ENCODE measurements around the gene INPP5B. TPM values are rescaled to one million over a fixed set of nuclear protein-coding genes. Genes with fewer than 3 reads are reported as not detected.
"Not testable (repeated sequence)": the region's sequence is repeated elsewhere in the genome, so short reads cannot be mapped to it uniquely, and the experiment has no call there.

The INPP5B gene
- total RNA-seq, 5 donors from 2014 or later (not counting 1 experiment from before 2014, with no cell fraction given): 27.9 to 35.8 (median 30.9) TPM

DNA sequence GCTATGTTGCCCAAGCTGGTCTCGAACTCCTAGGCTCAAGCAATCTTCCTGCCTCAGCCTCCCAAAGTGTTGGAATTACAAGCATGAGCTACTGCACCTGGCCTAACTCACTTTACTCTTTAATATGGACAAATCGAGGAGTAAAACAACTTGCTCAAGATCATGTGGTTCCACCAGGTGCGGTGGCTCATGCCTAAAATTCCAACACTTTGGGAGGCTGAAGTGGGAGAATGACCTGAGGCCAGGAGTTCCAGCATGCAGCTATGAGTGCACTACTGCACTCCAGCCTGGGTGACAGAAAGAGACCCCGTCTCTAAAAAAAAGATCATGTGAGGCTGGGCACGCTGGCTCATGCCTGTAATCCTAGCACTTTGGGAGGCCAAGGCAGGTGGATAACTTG is 2.0 kb downstream of the INPP5B start:
- Mint-ChIP-seq H3K4me3 (no peak overlapping the region), H3K9me3 (no peaks in the 10 kb centered on the region), H3K27me3 (no peaks in the 10 kb centered on the region), H3K4me1 (peaks cover 13 to 15% (median 13%) of the 10 kb centered on the region in 3 donors), H3K36me3 (peaks cover 3% of the 10 kb centered on the region), H3K27ac (no peak overlapping the region)
- Histone ChIP-seq H3K4me3 (ENCODE audit: control insufficient read depth in 1 of 2, extremely low read depth in 1 of 2, low read length in 1 of 2) (no peak overlapping the region), H3K36me3 (ENCODE audit: control insufficient read depth in 2 of 2, extremely low read depth in 1 of 2, insufficient read depth in 1 of 2, low read length in 1 of 2) (no peaks in the 10 kb centered on the region), H3K4me1 (ENCODE audit: control insufficient read depth in 1 of 2, extremely low read depth in 1 of 2, insufficient read depth in 2 of 2, low read length in 2 of 2) (peaks cover 2 to 17% of the 10 kb centered on the region in 2 experiments), H3K27ac (ENCODE audit: low read length) (no peak overlapping the region), H3K9me3 (no peaks in the 10 kb centered on the region), H3K27me3 (replicated peaks in 1 of 2; ENCODE audit: control insufficient read depth in 2 of 2, extremely low read depth in 1 of 2, insufficient read depth in 2 of 2, low read length in 1 of 2) (no peaks in the 10 kb centered on the region)
- DNase-seq (no peak), ATAC-seq (replicated peaks in 1 of 4) (no peak)
- WGBS (ENCODE audit: insufficient coverage): 97% methylated on average over 4 of the region's 5 CpGs
- ChIA-PET POLR2A (no interaction called here), CTCF (no interaction called here)

DNA sequence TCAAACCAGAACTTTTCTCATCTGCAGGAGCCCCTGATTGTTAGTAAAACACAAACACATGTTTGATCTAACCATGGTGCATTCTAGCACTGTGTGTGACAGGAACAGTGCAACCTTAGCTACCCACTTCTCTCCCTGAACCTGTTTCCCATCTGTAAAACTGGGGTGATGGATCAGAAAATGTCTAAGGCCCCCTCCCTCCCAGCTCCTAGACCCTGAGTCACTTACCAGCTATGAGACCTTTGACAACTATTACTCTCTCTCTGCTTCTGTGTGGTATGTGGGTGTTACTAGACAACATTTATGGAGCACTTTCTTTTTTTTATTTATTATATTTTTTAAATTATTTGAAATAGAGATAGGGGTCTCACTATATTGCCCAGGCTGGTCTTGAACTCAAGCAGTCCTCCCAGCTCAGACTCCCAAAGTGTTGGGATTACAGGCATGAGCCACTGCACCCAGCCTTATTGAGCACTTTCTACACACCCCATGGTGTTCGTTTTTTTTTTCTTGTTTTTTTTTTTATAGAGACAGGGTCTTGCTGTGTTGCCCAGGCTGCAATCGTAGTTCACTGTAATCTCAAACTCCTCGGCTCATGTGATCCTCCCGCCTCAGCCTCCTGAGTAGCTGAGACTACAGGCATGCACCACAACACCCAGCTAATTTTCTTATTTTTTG is 2.6 kb downstream of the INPP5B start:
- Mint-ChIP-seq H3K36me3 (peaks cover 3% of the 10 kb centered on the region), H3K9me3 (no peaks in the 10 kb centered on the region), H3K4me3 (no peak overlapping the region), H3K4me1 (peaks cover 13 to 15% (median 13%) of the 10 kb centered on the region in 3 donors), H3K27ac (no peak overlapping the region), H3K27me3 (no peaks in the 10 kb centered on the region)
- no CpG with 5 or more reads among the region's 4 CpGs for WGBS (ENCODE audit: insufficient coverage)
- Histone ChIP-seq H3K27me3 (replicated peaks in 1 of 2; ENCODE audit: control insufficient read depth in 2 of 2, extremely low read depth in 1 of 2, insufficient read depth in 2 of 2, low read length in 1 of 2) (no peaks in the 10 kb centered on the region), H3K27ac (ENCODE audit: low read length) (no peak overlapping the region), H3K36me3 (ENCODE audit: control insufficient read depth in 2 of 2, extremely low read depth in 1 of 2, insufficient read depth in 1 of 2, low read length in 1 of 2) (no peaks in the 10 kb centered on the region), H3K4me3 (ENCODE audit: control insufficient read depth in 1 of 2, extremely low read depth in 1 of 2, low read length in 1 of 2) (no peak overlapping the region), H3K9me3 (no peaks in the 10 kb centered on the region), H3K4me1 (ENCODE audit: control insufficient read depth in 1 of 2, extremely low read depth in 1 of 2, insufficient read depth in 2 of 2, low read length in 2 of 2) (peaks cover 2 to 17% of the 10 kb centered on the region in 2 experiments)
- ATAC-seq (replicated peaks in 1 of 4): no peak
- CTCF ChIA-PET: no interaction called here
- POLR2A ChIA-PET: no interaction called here
- DNase-seq: no peak

DNA sequence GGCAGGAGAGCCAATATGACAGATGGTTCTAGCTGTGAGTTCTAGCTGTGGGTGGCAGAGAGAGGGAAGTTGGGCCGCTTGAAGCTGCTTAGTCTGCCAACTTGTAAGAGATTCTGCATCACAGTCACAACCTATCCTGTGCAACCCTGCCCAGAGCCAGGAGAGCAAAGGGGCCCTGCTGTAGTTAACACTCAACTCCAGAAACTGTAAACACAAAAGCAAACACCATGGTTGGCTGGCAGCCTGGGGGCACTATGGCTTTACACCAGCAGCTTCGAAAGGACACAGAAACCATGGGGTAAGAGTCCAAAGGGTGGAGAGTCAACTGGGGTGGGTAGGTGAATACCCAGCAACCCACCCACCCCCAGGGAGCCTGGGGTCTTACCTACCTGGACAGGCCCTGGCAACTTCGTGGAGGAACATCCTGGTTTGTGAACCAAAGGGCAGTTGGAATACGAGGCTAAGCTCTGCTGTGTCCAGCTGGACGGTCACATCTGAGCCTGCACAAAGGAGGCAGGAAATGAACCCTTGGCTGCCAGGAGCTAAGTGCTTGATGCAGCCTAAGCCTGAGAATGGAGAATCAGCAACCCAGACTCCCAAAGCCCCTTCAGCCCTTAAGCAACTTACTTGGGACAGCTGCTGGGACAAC is 6.4 kb downstream of the INPP5B start:
- ChIA-PET POLR2A (interaction anchor here in 1 of 2 donors (0.5 kb wide), 1 partner anchor 38 kb away, joined by 6 read pairs; no protein-coding TSS in a partner anchor), CTCF (interaction anchor here in 1 of 2 donors (0.6 kb wide), 1 partner anchor 28 kb away, joined by 3 read pairs; no protein-coding TSS in a partner anchor)
- ATAC-seq (replicated peaks in 1 of 4) (no peak), DNase-seq (no peak)
- no peaks in the 10 kb centered on the region for H3K36me3 ChIP-seq (ENCODE audit: control insufficient read depth in 2 of 2, extremely low read depth in 1 of 2, insufficient read depth in 1 of 2, low read length in 1 of 2)
- no peak overlapping the region for H3K4me3 ChIP-seq (ENCODE audit: control insufficient read depth in 1 of 2, extremely low read depth in 1 of 2, low read length in 1 of 2)
- H3K4me1 ChIP-seq (ENCODE audit: control insufficient read depth in 1 of 2, extremely low read depth in 1 of 2, insufficient read depth in 2 of 2, low read length in 2 of 2): no peaks in the 10 kb centered on the region
- WGBS (ENCODE audit: insufficient coverage): 87% methylated on average over 4 of the region's 5 CpGs
- no peaks in the 10 kb centered on the region for H3K27me3 ChIP-seq (replicated peaks in 1 of 2; ENCODE audit: control insufficient read depth in 2 of 2, extremely low read depth in 1 of 2, insufficient read depth in 2 of 2, low read length in 1 of 2)
- H3K27ac ChIP-seq (ENCODE audit: low read length): no peak overlapping the region
- Mint-ChIP-seq H3K4me1 (no peaks in the 10 kb centered on the region), H3K4me3 (no peak overlapping the region), H3K27ac (no peak overlapping the region), H3K9me3 (no peaks in the 10 kb centered on the region), H3K27me3 (no peaks in the 10 kb centered on the region), H3K36me3 (peaks cover 4% of the 10 kb centered on the region)
- no peaks in the 10 kb centered on the region for H3K9me3 ChIP-seq

DNA sequence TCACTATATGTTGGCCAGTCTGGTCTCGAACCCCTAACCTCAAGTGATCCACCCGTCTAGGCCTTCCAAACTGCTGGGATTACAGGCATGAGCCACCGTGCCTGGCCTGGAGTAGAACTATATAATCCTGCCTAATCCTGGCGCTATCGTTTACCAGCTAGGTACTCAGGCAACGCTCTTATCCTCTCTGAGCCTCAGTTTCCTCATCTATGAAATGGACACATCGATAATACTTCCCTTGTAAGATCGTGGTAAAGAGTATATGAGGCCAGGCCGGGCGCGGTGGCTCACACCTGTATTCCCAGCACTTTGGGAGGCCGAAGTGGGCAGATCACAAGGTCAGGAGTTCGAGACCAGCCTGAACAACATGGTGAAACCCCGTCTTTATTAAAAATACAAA is 10.1 kb downstream of the INPP5B start:
- H3K9me3 ChIP-seq; ATAC-seq (replicated peaks in 1 of 4); H3K9me3 Mint-ChIP-seq; H3K27ac Mint-ChIP-seq; DNase-seq; H3K4me1 ChIP-seq (ENCODE audit: control insufficient read depth in 1 of 2, extremely low read depth in 1 of 2, insufficient read depth in 2 of 2, low read length in 2 of 2); H3K27ac ChIP-seq (ENCODE audit: low read length); H3K4me1 Mint-ChIP-seq; H3K36me3 ChIP-seq (ENCODE audit: control insufficient read depth in 2 of 2, extremely low read depth in 1 of 2, insufficient read depth in 1 of 2, low read length in 1 of 2); H3K4me3 Mint-ChIP-seq; H3K27me3 ChIP-seq (replicated peaks in 1 of 2; ENCODE audit: control insufficient read depth in 2 of 2, extremely low read depth in 1 of 2, insufficient read depth in 2 of 2, low read length in 1 of 2); H3K36me3 Mint-ChIP-seq; H3K27me3 Mint-ChIP-seq; H3K4me3 ChIP-seq (ENCODE audit: control insufficient read depth in 1 of 2, extremely low read depth in 1 of 2, low read length in 1 of 2): not testable (repeated sequence)
- WGBS (ENCODE audit: insufficient coverage): 91% methylated on average over 12 of the region's 14 CpGs
- CTCF ChIA-PET: interaction anchor here in 1 of 2 donors (0.7 kb wide), 1 partner anchor 77 kb away, joined by 4 read pairs; no protein-coding TSS in a partner anchor
- POLR2A ChIA-PET: interaction anchor here in 1 of 2 donors (0.7 kb wide), 1 partner anchor 425 kb away, joined by 8 read pairs; no protein-coding TSS in a partner anchor

DNA sequence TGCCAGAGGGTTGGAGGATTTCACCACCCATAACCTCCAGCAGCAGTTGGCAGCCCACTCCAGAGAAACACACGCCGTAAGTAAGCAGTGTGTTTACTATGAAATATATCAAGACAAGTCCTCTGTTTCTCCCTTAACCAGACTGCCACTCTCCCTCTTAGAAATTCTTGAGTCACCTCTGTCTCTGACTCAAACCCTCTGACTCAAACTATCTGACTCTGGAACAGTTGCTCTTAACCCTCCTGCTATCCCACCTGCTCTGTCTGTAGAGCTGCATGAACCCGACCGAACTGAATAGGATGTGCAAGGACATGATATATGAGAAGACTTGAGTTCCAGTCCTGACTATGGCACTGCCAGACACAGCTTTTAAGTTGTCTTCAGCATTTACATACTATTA is 14.1 kb downstream of the INPP5B start:
- ChIA-PET POLR2A (interaction anchor here (0.6 to 0.7 kb wide), 3 partner anchors 87 to 1535 kb away, joined by 3 to 16 read pairs (median 5); partner anchors contain the start of gene LSM10 (in 1 of the 2)), CTCF (no interaction called here)
- H3K4me3 ChIP-seq (ENCODE audit: control insufficient read depth in 1 of 2, extremely low read depth in 1 of 2, low read length in 1 of 2): no peak overlapping the region
- H3K27ac Mint-ChIP-seq: peak overlapping the region in 1 of 2 donors; percentile 49
- ATAC-seq (replicated peaks in 1 of 4) (no peak), DNase-seq (no peak)
- no peaks in the 10 kb centered on the region for H3K9me3 ChIP-seq
- WGBS (ENCODE audit: insufficient coverage): no CpG with 5 or more reads among the region's 4 CpGs
- peaks cover 3% of the 10 kb centered on the region for H3K36me3 Mint-ChIP-seq
- H3K4me1 ChIP-seq (ENCODE audit: control insufficient read depth in 1 of 2, extremely low read depth in 1 of 2, insufficient read depth in 2 of 2, low read length in 2 of 2): peaks cover 6 to 26% of the 10 kb centered on the region in 2 experiments
- no peaks in the 10 kb centered on the region for H3K9me3 Mint-ChIP-seq
- H3K27ac ChIP-seq (ENCODE audit: low read length): no peak overlapping the region
- H3K36me3 ChIP-seq (ENCODE audit: control insufficient read depth in 2 of 2, extremely low read depth in 1 of 2, insufficient read depth in 1 of 2, low read length in 1 of 2): no peaks in the 10 kb centered on the region
- H3K4me1 Mint-ChIP-seq: peaks cover 31 to 35% (median 35%) of the 10 kb centered on the region in 3 donors
- no peaks in the 10 kb centered on the region for H3K27me3 ChIP-seq (replicated peaks in 1 of 2; ENCODE audit: control insufficient read depth in 2 of 2, extremely low read depth in 1 of 2, insufficient read depth in 2 of 2, low read length in 1 of 2)
- peak overlapping the region; percentile 60 to 97 (median 95) for H3K4me3 Mint-ChIP-seq
- no peaks in the 10 kb centered on the region for H3K27me3 Mint-ChIP-seq

DNA sequence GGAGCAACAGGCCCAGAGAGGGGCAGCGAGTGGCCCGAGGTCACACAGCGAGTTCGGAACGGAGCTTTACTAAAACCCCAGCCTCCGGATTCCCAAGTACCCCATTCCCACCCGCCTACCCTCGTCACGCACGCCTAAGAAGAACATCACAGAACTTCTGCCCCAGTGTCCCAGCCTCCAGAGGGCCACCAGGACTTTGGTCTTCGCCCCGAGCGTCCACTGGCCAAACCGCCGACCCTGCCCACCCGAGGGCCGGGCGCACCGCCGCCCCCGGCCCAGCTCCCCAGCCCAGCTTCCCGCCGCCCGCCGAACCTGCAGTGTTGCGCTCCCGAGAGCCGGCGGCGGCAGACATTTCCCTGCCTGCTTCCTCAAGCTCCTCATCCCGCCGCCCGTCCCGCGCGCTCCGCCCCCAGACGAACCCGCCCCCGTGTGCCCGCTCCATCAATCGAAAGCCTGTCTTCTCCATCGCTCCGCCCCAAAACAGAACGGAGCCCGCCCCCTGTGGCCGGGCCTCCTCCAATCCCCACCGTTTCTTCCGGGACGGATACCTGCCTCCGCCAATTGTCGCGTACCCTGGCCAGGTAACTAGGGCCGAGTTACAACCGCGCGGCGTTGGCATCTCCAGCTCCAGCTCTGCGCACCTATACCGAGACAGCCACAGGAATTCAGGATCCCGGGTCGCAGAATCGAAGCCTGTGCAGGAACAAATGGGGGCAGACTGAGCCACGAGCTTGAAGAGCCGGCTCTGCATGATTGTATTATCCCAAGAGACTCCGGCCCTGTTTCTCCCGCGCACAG is 15.3 kb downstream of the INPP5B start:
- ATAC-seq (replicated peaks in 1 of 4) (peak; percentile 99), DNase-seq (peak; percentile 92 to 98 (median 96))
- H3K4me1 ChIP-seq (ENCODE audit: control insufficient read depth in 1 of 2, extremely low read depth in 1 of 2, insufficient read depth in 2 of 2, low read length in 2 of 2): peaks cover 8 to 35% of the 10 kb centered on the region in 2 experiments
- Mint-ChIP-seq H3K27ac (peak overlapping the region; percentile 77 to 91), H3K4me3 (peak overlapping the region; percentile 93 to 97 (median 95)), H3K4me1 (peaks cover 41 to 45% (median 45%) of the 10 kb centered on the region in 3 donors), H3K9me3 (no peaks in the 10 kb centered on the region), H3K27me3 (no peaks in the 10 kb centered on the region), H3K36me3 (peaks cover 3% of the 10 kb centered on the region)
- 1% methylated on average over 68 of the region's 68 CpGs for WGBS (ENCODE audit: insufficient coverage)
- ChIA-PET CTCF (interaction anchor here in 1 of 2 donors (0.6 to 0.9 kb wide), 2 partner anchors 71 to 1120 kb away, joined by 6 to 7 read pairs; no protein-coding TSS in a partner anchor), POLR2A (interaction anchor here (0.6 to 1.1 kb wide), 3 partner anchors 80 to 1807 kb away, joined by 3 to 9 read pairs (median 3); partner anchors contain the start of gene PPIE (in 1 of the 2))
- H3K4me3 ChIP-seq (ENCODE audit: control insufficient read depth in 1 of 2, extremely low read depth in 1 of 2, low read length in 1 of 2): peak overlapping the region; percentile 83 to 88
- peak overlapping the region; percentile 47 for H3K27ac ChIP-seq (ENCODE audit: low read length)
- no peaks in the 10 kb centered on the region for H3K27me3 ChIP-seq (replicated peaks in 1 of 2; ENCODE audit: control insufficient read depth in 2 of 2, extremely low read depth in 1 of 2, insufficient read depth in 2 of 2, low read length in 1 of 2)
- H3K36me3 ChIP-seq (ENCODE audit: control insufficient read depth in 2 of 2, extremely low read depth in 1 of 2, insufficient read depth in 1 of 2, low read length in 1 of 2): no peaks in the 10 kb centered on the region
- H3K9me3 ChIP-seq: no peaks in the 10 kb centered on the region
